ENCODE results near the gene BMP4.

Gene BMP4

DNA sequence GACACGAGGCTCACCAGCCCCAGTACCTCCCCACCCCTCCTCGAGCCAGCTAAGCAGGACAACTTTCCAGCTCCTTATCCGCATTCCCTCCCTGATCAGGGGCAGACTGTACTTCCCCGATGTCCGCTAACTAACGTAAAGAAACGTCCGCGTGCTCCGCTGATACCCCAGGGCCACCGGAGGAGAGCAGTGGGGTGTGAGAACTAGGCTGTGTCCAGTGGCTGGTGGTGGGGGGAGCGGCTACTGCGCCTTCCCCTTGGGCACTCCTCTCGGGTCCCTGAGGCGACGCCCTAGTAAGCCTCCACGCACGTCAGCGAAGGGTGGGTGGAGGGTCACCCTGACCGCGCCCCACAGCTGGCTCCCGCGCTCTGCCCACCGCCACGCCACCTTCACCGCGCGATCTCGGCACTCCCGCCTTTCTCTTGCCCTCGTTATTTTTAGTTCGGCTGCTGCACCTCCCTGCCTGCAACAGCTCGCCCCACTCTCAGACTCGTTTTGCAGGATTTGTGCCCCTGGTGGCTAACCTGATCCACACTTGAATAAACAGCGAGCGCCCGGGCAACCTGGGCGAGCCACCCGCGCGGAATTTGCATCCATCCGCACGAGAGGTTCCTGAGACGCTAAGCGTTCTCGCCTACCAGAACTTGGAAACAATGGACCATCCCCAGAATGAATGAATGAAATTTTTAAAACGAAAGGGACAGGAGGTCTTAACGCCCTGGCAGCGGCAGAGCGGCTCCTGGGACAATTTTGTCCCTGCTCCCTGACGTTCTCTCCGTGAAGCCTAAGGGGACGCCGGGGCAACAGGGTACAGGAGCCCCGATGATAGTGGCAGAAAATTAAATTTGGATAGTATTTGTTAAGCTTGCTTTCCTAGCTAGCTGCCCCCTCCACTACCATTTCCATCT lies 6.9 kb upstream of the BMP4 start:
- no peak for DNase-seq

DNA sequence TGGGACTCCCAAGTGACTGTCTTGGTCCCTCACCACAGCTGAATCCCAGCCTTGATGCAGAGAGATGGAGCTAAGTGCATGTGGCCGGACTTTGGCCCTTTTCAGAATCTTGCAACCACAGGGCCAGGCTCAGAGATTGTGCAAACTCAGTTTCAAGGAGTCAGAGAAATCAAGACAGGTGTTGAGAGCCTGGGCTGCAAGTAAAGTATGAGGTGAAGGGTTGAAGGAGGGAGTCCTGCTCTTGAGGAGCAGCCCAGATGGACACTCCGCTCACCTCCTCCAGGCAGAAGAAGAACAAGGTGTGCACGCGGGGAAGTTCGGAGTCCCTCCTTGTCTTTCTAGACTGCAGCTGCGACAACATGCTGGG lies 6.3 kb upstream of the BMP4 start:
- no peak for DNase-seq

GRCh38 chr14:53958628-53959027 lies 2.0 kb upstream of the BMP4 start:
- DNase-seq = no peak

DNA sequence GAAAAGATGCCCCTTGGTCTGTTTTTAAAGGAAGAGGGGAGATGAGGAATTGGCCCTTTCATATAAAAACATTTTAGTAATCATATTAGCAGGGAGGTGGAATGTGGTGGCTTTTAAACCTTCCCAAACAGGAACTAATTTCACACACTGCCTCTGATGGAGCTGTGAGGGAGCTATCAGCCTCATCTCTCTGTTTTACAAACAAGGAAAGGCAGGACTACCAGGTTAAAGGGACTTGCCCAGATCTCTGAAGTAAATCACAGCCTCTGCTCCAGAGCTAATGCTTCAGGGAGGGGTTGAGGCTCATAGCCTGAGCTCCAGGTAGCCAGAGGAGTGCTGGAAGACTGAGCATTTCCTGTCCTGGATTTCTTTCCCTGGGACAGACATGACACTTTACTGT lies 1.1 kb upstream of the BMP4 start:
- no peak for DNase-seq

GRCh38 chr14:53955671-53956426 lies 776 bp downstream of the BMP4 start:
- DNase-seq = peak; percentile 28

DNA sequence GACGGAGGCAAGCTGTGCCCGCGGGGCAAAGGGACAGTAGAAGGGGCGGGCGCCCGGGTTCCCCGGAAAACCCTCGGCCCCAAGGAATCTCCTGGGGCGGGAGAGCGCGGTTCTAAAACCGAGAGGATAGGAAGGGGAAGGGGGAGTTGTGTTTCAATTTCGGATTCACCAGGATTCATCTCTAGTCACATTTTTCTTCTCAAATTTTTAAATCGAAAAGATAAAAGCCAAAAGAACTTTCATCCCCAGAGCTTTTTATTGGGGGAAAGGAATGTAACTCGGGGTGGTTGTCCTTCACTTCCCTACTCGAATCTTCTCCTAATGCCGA lies 1.4 kb downstream of the BMP4 start:
- no peak for DNase-seq

DNA sequence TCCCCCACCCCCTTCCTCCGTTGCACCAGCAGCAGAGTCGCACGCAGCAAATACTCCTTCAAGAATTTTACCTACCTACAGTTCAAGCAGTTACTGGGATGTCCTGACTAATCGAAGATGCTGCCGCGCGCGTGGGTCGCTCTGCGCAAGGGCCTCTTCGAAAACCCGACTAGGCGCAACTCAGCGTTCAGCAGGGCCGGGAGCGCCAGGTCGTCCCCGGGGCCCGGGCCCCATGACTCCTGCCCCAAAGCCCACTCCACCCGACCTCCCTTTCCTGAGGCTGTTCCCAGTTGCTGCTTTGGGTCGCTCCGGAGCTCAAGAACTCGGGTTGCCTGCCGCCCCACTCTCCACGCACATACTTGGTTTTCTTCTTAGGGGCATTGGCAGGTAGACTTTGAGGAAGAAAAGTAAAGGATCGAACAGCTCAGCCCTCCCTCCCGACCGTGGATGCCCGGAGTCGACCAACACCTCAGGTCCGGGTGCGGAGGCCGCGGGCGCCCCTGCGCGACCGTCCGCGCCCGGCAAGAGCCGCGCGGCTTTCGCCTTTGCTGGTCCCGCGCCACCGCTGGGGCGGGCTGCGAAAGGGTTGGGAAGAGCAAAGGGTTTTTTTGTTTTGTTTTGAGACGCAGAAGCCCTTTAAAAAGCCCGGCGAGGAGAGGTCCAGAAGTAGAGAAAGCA lies 1.9 kb downstream of the BMP4 start:
- DNase-seq = no peak

- DNase-seq = peak; percentile 48
Measured at GRCh38 chr14:53953828-53954550, 2.6 kb downstream of the BMP4 start.

- DNase-seq = peak; percentile 46
Measured at GRCh38 chr14:53953002-53953827, 3.4 kb downstream of the BMP4 start.

DNA sequence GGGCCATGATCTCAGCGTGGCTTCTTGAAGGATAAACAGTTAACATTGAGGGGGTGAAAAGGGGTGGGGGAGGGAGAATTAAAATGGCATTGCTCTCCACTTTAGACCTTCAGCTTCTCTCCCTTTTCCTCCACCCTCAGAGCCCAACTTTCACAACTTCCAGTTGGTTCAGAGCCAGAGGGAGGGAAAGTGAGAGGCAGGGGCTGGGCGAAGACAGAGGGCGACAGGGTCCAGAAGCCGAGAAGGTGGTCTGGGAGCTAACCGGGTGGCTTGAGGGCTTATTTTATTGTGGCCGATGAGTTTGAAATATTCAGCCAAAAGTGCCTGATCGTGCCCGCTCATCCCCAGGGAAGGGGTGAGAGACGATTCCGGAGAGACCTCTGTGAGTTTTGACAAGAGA lies 4.1 kb downstream of the BMP4 start:
- no peak for DNase-seq

- DNase-seq = no peak
Measured at GRCh38 chr14:53951627-53952303, 4.9 kb downstream of the BMP4 start.

GRCh38 chr14:53951243-53951626 lies 5.4 kb downstream of the BMP4 start:
- DNase-seq = no peak

- DNase-seq = no peak
Measured at GRCh38 chr14:53950031-53950793, 6.4 kb downstream of the BMP4 start.

GRCh38 chr14:53949201-53949600 lies 7.4 kb downstream of the BMP4 start:
- DNase-seq = no peak

DNA sequence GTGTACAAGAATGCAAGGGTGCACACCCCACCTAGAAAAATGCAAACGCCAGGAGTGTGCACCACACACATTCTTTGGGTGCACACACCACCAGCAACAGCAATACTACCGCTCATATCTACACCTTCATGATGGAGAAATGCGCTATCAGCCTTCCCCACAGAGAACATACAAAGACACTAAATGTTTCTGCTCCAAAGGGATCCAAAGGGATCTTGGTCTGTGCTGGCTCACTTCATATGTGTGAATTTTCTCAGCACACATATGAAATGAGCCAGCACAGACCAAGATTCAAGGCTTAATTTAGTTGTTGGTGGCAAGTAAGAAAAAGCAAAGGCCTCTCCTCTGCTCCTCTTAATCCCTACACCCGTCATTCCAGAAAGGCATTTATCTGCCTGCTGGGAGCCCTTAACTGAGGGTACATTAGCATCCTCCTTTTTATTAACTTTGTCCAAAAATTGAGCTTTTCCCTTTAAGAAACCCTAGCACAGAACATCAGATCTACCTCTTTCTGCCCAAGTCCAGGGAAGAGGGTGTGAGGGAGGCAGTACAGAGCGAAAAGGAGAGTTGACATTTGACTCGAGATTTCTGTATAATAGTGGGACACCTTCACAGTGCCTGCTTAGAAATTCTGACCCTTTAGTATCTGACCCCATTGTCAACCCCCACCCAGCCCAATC lies 8.3 kb downstream of the BMP4 start:
- DNase-seq = no peak

- peak; percentile 35 for DNase-seq
Measured at GRCh38 chr14:53947452-53948204, 9.0 kb downstream of the BMP4 start.

DNA sequence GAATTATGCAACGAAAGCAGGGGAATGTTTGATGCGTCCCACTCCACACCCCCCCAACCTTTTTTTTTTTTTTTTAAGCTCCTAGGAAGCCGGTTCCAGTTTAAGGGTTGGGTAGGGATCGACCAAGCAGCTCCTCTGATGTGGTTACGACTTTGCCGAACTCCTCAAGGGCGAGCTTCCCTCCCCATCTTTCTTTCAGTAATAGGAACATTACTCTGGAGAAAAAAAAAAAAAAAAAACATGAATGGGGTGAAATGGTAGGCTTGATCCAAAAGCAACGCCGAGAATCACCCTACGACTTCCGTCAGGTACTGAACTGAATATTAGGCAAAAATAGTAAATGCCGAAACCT lies 9.6 kb downstream of the BMP4 start:
- DNase-seq = no peak

DNA sequence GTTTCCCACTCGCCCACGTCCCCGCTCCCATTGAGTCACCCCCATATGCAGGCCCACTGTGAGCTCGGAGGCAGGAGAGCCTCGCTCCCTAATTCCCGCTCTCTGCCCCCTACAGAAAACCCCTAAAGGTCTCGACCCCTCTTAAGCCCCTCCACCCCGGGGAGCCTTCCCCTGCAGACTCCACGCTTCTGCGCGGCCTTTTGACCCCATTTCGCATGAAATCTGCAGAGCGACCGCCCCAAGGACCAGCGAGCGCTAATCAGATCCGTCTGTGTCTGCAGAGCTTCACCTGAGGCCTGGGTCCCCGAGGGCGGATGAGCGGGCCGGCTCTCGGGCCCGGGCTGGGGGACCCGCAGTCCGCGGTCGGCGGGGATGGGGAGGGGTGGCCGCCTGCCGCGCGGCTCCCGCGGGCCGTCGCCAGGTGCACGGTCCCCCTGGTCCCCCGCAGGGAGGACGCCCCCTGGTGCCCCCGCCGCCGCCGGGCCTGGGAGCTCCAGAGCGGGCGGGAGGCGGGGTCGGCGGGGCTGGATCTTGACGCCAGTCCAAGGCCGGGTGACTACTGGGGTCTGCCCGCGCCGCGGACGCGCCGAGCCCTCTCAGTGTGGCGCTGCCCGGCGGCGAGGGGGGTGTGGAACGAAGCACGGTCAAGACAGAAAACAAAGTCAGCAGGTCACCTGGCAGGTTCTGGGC lies 10.1 kb downstream of the BMP4 start:
- no peak for DNase-seq

DNA sequence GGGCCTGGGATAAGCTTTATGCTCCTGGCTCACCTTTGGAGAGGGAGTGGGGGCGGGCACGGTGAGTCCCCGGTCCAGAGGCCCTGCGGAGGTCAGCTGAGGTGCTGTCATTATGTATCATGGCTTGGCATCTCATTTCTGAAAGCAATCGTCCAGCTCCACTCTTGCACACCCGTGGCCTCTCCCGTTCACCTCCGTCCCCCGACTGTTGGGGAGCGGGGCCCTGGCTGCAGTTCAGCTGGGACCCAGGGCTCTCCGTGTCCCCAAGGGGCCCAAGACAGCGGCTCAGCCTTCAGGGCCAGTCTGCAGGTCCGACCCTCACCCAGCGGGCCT lies 10.6 kb downstream of the BMP4 start:
- no peak for DNase-seq

All from DMS79 (cell line).